Osteoblast (primary cell): ENCODE results near the gene RAP1GAP. TPM values are rescaled to one million over a fixed set of nuclear protein-coding genes. Genes with fewer than 3 reads are reported as not detected.

Experiments
- DNase-seq: peaks from one replicate; pipeline ENCODE4 v3.0.0; 2011; ENCODE audit warnings: low spot score, mixed read lengths; ENCODE audit not compliant: insufficient read length; ENCODE audit errors: missing footprints
- H2AFZ ChIP-seq: 2 replicates; pipeline ENCODE4 v1.6.0; 2011; ENCODE audit warnings: mild to moderate bottlenecking, low read length
- H3K27ac ChIP-seq: 2 replicates; pipeline ENCODE4 v1.5.1; 2011; ENCODE audit warnings: mild to moderate bottlenecking, low read depth, low read length, moderate library complexity
- H3K27me3 ChIP-seq: 2 replicates; pipeline ENCODE4 v1.6.0; 2012; ENCODE audit warnings: mild to moderate bottlenecking, control low read depth, inconsistent platforms, low read length, moderate library complexity; ENCODE audit not compliant: insufficient read depth
- H3K36me3 ChIP-seq: 2 replicates; pipeline ENCODE4 v1.5.1; 2011; ENCODE audit warnings: mild to moderate bottlenecking, low read length, control low read depth, moderate library complexity; ENCODE audit not compliant: insufficient read depth
- H3K4me1 ChIP-seq: 2 replicates; pipeline ENCODE4 v1.5.1; 2011; ENCODE audit warnings: mild to moderate bottlenecking, low read length, control low read depth, moderate library complexity; ENCODE audit not compliant: insufficient read depth
- H3K4me2 ChIP-seq: 2 replicates; pipeline ENCODE4 v1.6.0; 2011; ENCODE audit warnings: mild to moderate bottlenecking, low read length; ENCODE audit not compliant: insufficient read depth
- H3K4me3 ChIP-seq: fragments of 200-600 bp; sonication (generic); 3 replicates; pipeline ENCODE4 v1.5.1; 2012; ENCODE audit warnings: mild to moderate bottlenecking, low read length, inconsistent platforms; ENCODE audit not compliant: insufficient read depth
- H3K79me2 ChIP-seq: 2 replicates; pipeline ENCODE4 v1.6.0; 2012; ENCODE audit warnings: mild to moderate bottlenecking, low read length, control low read depth, inconsistent platforms; ENCODE audit not compliant: insufficient read depth
- H3K9me3 ChIP-seq: 2 replicates; pipeline ENCODE4 v1.5.1; 2011; ENCODE audit warnings: low read depth, low read length, control low read depth
- H4K20me1 ChIP-seq: 2 replicates; pipeline ENCODE4 v1.6.0; 2012; ENCODE audit warnings: mild to moderate bottlenecking, low read length, control low read depth; ENCODE audit not compliant: insufficient read depth
- total RNA-seq: library from RNA; depleted of rRNA; stranded (reverse); fragments of >200 nt; gene quantifications from 2 replicates; pipeline ENCODE4 v1.2.3, GENCODE V29; 2012
- TF ChIP-seq, protein P1 (sequence below): IDR thresholded peaks from 2 replicates; pipeline ENCODE4 v1.5.1; 2011; ENCODE audit warnings: mild to moderate bottlenecking, low read depth, low read length, moderate library complexity; ENCODE audit errors: extremely low read depth

Gene RAP1GAP
- total RNA-seq, 1 donor, result under 0.01 TPM

DNA sequence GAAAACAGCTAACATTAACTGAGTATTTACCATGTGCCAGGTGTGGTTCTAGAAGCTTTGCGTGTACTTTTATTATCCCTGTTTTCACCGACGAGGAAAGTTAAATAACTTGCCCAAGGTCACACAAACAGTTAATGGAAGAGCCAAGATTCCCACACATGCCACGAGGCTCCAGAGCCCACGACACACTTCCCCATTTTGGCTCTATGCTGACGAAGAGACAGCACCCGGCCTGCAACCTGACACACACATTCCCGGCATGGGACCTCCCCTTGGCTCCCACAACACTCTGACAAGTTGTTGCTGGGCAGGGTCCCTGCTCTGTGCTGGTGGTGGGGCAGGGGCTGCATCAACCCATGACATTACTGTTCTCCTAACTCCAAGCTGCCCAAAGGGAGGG, 52.8 kb downstream of the RAP1GAP start:
- no peak overlapping the region for H3K4me3 ChIP-seq
- no peaks in the 10 kb centered on the region for H3K4me1 ChIP-seq
- no peak overlapping the region for H3K27ac ChIP-seq
- H2AFZ ChIP-seq, result no peak overlapping the region
- no peaks in the 10 kb centered on the region for H3K79me2 ChIP-seq
- H3K36me3 ChIP-seq, result no peaks in the 10 kb centered on the region
- TF ChIP-seq, protein P1, sequence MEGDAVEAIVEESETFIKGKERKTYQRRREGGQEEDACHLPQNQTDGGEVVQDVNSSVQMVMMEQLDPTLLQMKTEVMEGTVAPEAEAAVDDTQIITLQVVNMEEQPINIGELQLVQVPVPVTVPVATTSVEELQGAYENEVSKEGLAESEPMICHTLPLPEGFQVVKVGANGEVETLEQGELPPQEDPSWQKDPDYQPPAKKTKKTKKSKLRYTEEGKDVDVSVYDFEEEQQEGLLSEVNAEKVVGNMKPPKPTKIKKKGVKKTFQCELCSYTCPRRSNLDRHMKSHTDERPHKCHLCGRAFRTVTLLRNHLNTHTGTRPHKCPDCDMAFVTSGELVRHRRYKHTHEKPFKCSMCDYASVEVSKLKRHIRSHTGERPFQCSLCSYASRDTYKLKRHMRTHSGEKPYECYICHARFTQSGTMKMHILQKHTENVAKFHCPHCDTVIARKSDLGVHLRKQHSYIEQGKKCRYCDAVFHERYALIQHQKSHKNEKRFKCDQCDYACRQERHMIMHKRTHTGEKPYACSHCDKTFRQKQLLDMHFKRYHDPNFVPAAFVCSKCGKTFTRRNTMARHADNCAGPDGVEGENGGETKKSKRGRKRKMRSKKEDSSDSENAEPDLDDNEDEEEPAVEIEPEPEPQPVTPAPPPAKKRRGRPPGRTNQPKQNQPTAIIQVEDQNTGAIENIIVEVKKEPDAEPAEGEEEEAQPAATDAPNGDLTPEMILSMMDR, result no peak
- H3K4me2 ChIP-seq, result no peak overlapping the region
- no peaks in the 10 kb centered on the region for H4K20me1 ChIP-seq
- H3K9me3 ChIP-seq, result no peaks in the 10 kb centered on the region
- peaks cover 34% of the 10 kb centered on the region for H3K27me3 ChIP-seq
- no peak for DNase-seq

DNA sequence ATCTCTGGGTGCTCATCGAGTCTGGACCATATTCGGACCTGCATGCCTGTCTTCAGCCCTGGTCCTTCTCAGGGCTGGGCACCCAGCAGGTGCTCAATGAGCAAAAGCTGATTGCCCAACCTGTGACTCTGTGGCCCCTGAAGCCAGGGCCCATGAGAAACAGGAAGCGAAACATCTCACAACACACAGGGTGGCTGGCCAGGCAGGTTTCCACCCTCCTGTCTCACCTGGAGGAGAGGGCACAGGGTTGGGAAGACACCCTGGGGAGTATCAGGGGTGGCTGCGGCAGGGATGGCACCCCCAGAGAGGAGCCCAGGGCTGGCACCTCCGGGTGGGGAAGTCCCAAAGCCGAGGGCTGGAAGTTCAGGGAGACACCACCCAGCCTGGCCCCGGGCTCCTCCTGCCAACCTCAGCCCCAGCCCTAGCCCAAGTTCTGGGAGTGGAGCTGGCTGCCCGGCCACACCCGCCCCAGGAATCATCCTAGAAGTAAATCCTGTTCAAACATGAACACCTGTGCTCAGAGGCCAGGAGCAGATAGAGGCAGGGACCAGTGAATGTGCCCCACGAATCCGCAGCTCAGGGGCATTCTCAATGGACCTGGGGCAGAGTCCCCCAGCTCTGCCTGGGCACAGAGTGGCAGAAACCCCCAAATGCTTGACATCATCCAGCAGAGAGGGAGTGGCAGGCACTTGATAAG, 54.6 kb downstream of the RAP1GAP start:
- Histone ChIP-seq H3K9me3 (no peaks in the 10 kb centered on the region), H3K4me1 (no peaks in the 10 kb centered on the region), H3K27me3 (peaks cover 26% of the 10 kb centered on the region), H3K4me3 (no peak overlapping the region), H2AFZ (no peak overlapping the region), H3K4me2 (no peak overlapping the region), H3K27ac (no peak overlapping the region), H3K36me3 (no peaks in the 10 kb centered on the region), H4K20me1 (no peaks in the 10 kb centered on the region), H3K79me2 (no peaks in the 10 kb centered on the region)
- TF ChIP-seq, protein P1, result no peak
- no peak for DNase-seq

DNA sequence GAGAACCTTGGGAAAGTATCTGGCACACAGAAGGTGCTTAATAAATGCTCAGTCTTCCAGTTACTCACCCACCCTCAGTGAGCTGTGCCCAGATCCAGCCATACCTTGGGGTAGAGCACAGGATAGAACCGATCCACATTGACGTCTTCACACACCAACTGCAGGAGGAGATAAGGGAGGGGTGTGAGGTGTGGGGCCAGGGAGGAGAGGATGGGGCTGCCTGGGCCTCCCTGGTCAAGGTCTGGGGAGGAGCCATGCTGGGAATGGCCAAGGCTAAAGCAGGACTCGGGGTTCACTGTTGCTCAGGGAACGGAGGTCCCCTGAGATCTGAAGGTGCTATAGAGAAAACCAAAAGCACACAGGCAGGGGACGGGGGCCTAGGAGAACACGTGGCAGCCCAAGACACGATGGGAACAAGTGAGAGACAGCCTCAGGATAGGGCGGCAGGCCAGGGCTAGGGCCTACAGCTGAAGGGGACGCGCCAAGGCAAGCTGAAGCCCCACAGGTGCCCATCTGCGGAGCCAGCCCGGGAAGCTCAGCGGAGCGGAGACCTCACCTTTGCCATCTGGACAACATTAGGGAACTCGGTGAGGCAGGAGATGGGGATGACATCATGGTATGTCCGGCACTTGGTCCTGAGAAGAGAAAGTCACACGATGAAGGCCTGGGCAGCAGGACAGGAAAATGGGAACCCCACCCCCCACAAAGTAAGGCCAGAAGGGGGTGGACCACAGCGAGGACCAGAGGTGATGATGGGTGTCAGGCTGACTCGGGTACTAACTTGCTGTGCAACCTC, 55.9 kb downstream of the RAP1GAP start:
- Histone ChIP-seq H3K4me3 (no peak overlapping the region), H2AFZ (no peak overlapping the region), H3K4me2 (no peak overlapping the region), H3K27me3 (peaks cover 30% of the 10 kb centered on the region), H4K20me1 (no peaks in the 10 kb centered on the region), H3K36me3 (no peaks in the 10 kb centered on the region), H3K27ac (no peak overlapping the region), H3K9me3 (no peaks in the 10 kb centered on the region), H3K4me1 (no peaks in the 10 kb centered on the region), H3K79me2 (no peaks in the 10 kb centered on the region)
- no peak for DNase-seq
- TF ChIP-seq, protein P1, result no peak

DNA sequence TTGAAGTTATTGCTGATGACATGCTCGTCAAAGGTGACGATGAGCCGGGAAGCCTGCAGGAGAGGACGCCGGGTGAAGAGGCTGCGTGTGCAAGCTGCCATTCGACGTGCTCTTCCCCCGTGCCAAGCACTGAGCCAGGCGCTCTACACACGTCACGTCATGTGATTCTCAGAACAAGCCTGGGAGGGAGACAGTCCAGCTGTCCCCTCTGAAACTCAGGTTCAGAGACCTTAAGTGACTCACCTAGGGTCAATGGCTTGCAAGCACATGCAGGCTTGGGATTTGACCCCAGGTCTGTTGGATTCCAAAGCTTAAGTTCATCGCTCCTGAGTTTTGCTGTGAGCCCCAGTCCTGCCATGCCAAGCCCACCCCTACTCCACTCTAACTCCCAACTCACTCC, 57.1 kb downstream of the RAP1GAP start:
- Histone ChIP-seq H4K20me1 (peaks cover 3% of the 10 kb centered on the region), H3K27me3 (peaks cover 30% of the 10 kb centered on the region), H3K36me3 (no peaks in the 10 kb centered on the region), H3K79me2 (no peaks in the 10 kb centered on the region), H3K4me1 (no peaks in the 10 kb centered on the region), H3K9me3 (no peaks in the 10 kb centered on the region), H3K4me2 (no peak overlapping the region), H3K27ac (no peak overlapping the region), H3K4me3 (no peak overlapping the region), H2AFZ (no peak overlapping the region)
- TF ChIP-seq, protein P1, result no peak
- DNase-seq, result no peak
